Forelimb muscle (tissue), 1 donor: Measurements from ENCODE around the gene MYO3B. TPM values are rescaled to one million over a fixed set of nuclear protein-coding genes. Genes with fewer than 3 reads are reported as not detected.

ENCODE experiments used
- DNase-seq: peaks from one replicate; pipeline ENCODE4 v3.0.0-alpha.2; 2013; ENCODE audit warnings: low read depth
- polyA plus RNA-seq: library from polyadenylated mRNA; unstranded; fragments of 120-200 nt; gene quantifications from one replicate; pipeline ENCODE4 v1.2.1, GENCODE V29; 2013; ENCODE audit not compliant: insufficient read length

MYO3B gene
- polyA plus RNA-seq, 1 donor, result 0.10 TPM

- DNase-seq, result no peak
These were observed 511.5 kb downstream of the MYO3B start for GRCh38 chr2:170689481-170689880.

- no peak for DNase-seq
These were observed 512.7 kb downstream of the MYO3B start for GRCh38 chr2:170690640-170691039.

DNA sequence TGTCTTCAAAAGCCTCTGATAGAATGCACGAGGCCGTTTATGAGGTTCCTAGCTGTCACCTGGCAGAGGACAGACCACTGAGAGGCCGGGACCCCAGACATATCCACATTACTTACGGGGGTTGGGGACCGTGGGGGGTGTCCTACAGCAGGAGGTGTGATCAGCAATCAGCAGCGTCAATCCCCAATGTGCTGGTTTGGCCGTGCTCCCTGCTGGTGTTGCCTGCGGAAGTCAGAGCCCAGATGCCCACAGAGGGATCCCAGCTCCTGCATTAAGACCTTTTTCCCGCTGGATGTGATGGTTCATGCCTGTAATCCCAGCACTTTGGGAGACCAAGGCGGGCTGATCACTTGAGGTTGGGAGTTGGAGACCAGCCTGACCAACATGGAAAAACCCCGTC is 516.4 kb downstream of the MYO3B start:
- DNase-seq, result no peak

GRCh38 chr2:170695521-170696410 is 517.8 kb downstream of the MYO3B start:
- DNase-seq, result no peak

DNA sequence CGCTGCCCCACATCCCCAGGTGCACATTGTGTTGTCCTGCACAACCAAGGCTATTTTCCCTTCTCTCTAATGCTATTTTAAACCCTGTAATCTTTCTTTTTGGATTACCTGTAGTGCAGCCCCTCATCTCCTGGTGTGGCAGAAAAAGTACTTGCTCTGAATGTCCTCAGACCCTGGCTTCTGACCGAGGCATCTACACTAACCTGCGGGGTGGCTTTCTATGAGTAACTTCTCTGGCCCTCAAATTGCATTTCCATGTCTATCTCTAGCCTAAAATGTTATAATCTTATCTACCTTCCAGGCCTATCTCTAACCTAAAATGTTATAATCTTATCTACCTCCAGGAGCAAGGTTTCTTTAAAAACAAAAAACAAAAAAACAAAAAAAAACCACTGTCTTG is 519.0 kb downstream of the MYO3B start:
- DNase-seq, result no peak

GRCh38 chr2:170701011-170701410 is 523.1 kb downstream of the MYO3B start:
- DNase-seq, result no peak

DNA sequence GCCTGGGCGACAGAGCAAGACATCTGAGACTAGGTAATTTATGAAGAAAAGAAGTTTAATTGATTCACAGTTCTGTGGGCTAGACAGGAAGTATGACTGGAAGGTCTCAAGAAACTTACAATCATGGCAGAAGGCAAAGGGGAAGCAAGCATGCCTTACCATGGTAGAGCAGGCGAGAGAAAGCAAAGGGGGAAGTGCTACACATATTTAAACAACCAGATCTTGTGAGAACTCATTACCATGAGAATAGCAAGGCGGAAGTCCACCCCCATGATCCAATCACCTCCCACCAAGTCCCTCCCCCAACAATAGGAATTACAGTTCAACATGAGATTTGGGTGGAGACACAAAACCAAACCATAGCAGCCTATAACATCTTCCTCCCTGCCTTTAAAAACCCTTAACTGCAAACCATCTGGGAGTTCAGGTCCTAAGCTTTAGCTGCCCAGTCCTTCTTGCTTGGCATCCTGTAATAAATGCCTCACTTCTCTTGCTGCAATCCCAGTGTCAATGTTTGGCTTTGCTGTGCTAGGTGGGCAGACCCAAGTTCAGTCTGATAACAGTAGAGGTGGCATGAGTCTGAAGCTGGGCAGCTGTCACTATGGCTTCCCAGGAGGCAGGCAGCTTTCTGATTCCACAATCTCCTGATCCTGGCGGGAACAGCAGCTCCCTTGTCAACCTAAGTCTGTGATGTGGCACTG is 526.0 kb downstream of the MYO3B start:
- no peak for DNase-seq
